MM.1S (cell line): Measurements from ENCODE around the gene DDI1.

Experiments
- EZH2 ChIP-seq: fragments of 300-600 bp; sonication (generic); optimal IDR thresholded peaks from 2 replicates; pipeline ENCODE3; 2017; ENCODE audit warnings: low read depth, mild to moderate bottlenecking, antibody characterized with exemption, low read length, mixed read lengths
- TF ChIP-seq, protein P1 (sequence below): fragments of 300-600 bp; sonication (generic); IDR thresholded peaks from 2 replicates; pipeline ENCODE4 v1.5.1; 2016; ENCODE audit warnings: antibody characterized with exemption, low read length, mixed read lengths

DNA sequence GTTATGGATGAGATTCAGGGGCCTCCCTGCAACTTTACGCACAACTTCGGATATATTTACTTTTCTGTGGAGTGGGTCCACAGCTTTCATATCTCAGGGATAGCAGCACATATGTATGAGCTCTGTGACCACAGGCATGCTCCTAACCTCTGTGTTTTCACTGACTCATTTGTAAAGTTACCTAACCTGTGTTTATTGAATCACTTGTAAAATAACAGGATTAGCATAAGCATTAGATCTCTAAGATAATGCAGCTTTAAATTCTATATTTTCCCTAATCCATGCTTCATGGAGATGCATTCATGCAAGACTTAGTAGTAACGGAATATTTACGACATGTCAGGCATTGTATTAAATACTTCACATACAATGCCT lies 47.9 kb upstream of the DDI1 start:
- TF ChIP-seq, protein P1, sequence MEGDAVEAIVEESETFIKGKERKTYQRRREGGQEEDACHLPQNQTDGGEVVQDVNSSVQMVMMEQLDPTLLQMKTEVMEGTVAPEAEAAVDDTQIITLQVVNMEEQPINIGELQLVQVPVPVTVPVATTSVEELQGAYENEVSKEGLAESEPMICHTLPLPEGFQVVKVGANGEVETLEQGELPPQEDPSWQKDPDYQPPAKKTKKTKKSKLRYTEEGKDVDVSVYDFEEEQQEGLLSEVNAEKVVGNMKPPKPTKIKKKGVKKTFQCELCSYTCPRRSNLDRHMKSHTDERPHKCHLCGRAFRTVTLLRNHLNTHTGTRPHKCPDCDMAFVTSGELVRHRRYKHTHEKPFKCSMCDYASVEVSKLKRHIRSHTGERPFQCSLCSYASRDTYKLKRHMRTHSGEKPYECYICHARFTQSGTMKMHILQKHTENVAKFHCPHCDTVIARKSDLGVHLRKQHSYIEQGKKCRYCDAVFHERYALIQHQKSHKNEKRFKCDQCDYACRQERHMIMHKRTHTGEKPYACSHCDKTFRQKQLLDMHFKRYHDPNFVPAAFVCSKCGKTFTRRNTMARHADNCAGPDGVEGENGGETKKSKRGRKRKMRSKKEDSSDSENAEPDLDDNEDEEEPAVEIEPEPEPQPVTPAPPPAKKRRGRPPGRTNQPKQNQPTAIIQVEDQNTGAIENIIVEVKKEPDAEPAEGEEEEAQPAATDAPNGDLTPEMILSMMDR = no peak
- TF ChIP-seq EZH2 = no peak
